LNCaP clone FGC (cell line): ENCODE data around the gene WWTR1.

Experiments used
- DNase-seq: peaks from one replicate; pipeline ENCODE4 v3.0.0-alpha.2; 2011; ENCODE audit warnings: low read depth
- H3K4me3 ChIP-seq: 2 replicates; pipeline ENCODE4 v1.5.1; 2011; ENCODE audit warnings: mild to moderate bottlenecking, low read depth, low read length, control low read depth
- CTCF ChIP-seq: IDR thresholded peaks from 2 replicates; pipeline ENCODE4 v1.5.1; 2012; ENCODE audit warnings: mild to moderate bottlenecking; ENCODE audit not compliant: control insufficient read depth, insufficient read depth; ENCODE audit errors: extremely low read depth

The WWTR1 gene

GRCh38 chr3:149655826-149656574 lies 1.8 kb downstream of the WWTR1 start:
- DNase-seq = no peak
- no peak overlapping the region for H3K4me3 ChIP-seq
- no peak for TF ChIP-seq CTCF

- DNase-seq = no peak
- H3K4me3 ChIP-seq = no peak overlapping the region
- no peak for TF ChIP-seq CTCF
Measured at GRCh38 chr3:149654188-149654601, 3.6 kb downstream of the WWTR1 start.

GRCh38 chr3:149653564-149653963 lies 4.3 kb downstream of the WWTR1 start:
- no peak for TF ChIP-seq CTCF
- H3K4me3 ChIP-seq = no peak overlapping the region
- no peak for DNase-seq

- no peak overlapping the region for H3K4me3 ChIP-seq
- no peak for DNase-seq
- no peak for TF ChIP-seq CTCF
Measured at GRCh38 chr3:149653136-149653535, 4.7 kb downstream of the WWTR1 start.

DNA sequence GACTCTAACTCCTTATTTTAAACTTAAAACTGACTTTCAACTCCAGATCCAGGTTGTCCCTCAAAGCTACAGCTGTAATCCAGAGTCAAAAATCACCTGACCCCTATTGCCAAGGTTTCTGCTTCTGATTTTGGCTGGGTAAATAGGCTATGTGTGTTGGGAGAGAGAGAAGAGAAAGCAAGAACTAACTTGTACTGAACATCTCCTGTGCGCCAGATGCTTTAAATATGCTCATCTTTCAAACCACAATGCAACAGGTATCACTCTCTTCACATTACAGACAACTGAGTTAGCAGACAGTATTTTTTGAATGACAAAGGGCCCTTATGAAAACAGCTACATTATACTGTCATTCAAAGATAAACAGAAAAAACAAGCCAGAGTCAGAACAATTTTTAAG lies 7.0 kb downstream of the WWTR1 start:
- no peak for TF ChIP-seq CTCF

GRCh38 chr3:149648525-149648924 lies 9.3 kb downstream of the WWTR1 start:
- H3K4me3 ChIP-seq = no peak overlapping the region
- DNase-seq = no peak
- no peak for TF ChIP-seq CTCF

More for the DNA sequence above, 7.0 kb downstream of the WWTR1 start:
- no peak for DNase-seq
- no peak overlapping the region for H3K4me3 ChIP-seq

- TF ChIP-seq CTCF = no peak
- DNase-seq = no peak
- no peak overlapping the region for H3K4me3 ChIP-seq
Measured at GRCh38 chr3:149647812-149648211, 10.0 kb downstream of the WWTR1 start.
